ENCODE data around the gene ATP11B. TPM values are rescaled to one million over a fixed set of nuclear protein-coding genes. Genes with fewer than 3 reads are reported as not detected.

The ATP11B gene
- total and polyA plus RNA-seq, 2 donors (not counting 1 experiment from before 2014, with no cell fraction given): 34.9 to 77.8 TPM

GRCh38 chr3:182765287-182765686 lies 28.0 kb upstream of the ATP11B start:
- Histone ChIP-seq H3K27me3 (ENCODE audit: control insufficient read depth, insufficient read depth, low read length) (no peaks in the 10 kb centered on the region), H3K9ac (ENCODE audit: insufficient read depth, low read length) (no peak overlapping the region), H3K4me2 (ENCODE audit: extremely low read depth, insufficient read depth, low read length) (no peak overlapping the region), H3K9me3 (ENCODE audit: control insufficient read depth, insufficient read depth, low read depth, low read length) (no peaks in the 10 kb centered on the region), H3K36me3 (ENCODE audit: control insufficient read depth, insufficient read depth, low read length) (no peaks in the 10 kb centered on the region), H3K4me3 (replicated peaks in 1 of 4; ENCODE audit: control extremely low read depth in 1 of 4, insufficient read depth in 1 of 4, low read depth in 3 of 4, low read length in 4 of 4) (no peak overlapping the region), H4K20me1 (ENCODE audit: control insufficient read depth, extremely low read depth, insufficient read depth, low read length) (no peaks in the 10 kb centered on the region), H3K4me1 (ENCODE audit: control insufficient read depth, extremely low read depth, insufficient read depth, low read length) (no peaks in the 10 kb centered on the region), H3K79me2 (ENCODE audit: control insufficient read depth, insufficient read depth, low read length) (no peaks in the 10 kb centered on the region), H3K27ac (ENCODE audit: insufficient read depth, low read length) (no peak overlapping the region), H2AFZ (ENCODE audit: low read length) (no peak overlapping the region)
- TF ChIP-seq EZH2 (IDR thresholded peaks at IDR 0.05; ENCODE audit: low read length, missing control alignments) (no peak), CTCF (conservative IDR thresholded peaks at IDR 0.05 in 1 of 2, IDR thresholded peaks at IDR 0.05 in 1 of 2; ENCODE audit: low read depth in 1 of 2, low read length in 2 of 2) (no peak)
- no peak for DNase-seq (ENCODE audit: low read depth in 2 of 2)

- H3K27me3 ChIP-seq (ENCODE audit: control insufficient read depth, insufficient read depth, low read length): no peaks in the 10 kb centered on the region
- H3K4me3 ChIP-seq (replicated peaks in 1 of 4; ENCODE audit: control extremely low read depth in 1 of 4, insufficient read depth in 1 of 4, low read depth in 3 of 4, low read length in 4 of 4): no peak overlapping the region
- no peak overlapping the region for H3K27ac ChIP-seq (ENCODE audit: insufficient read depth, low read length)
- no peak overlapping the region for H2AFZ ChIP-seq (ENCODE audit: low read length)
- H3K9ac ChIP-seq (ENCODE audit: insufficient read depth, low read length): no peak overlapping the region
- no peak for DNase-seq (ENCODE audit: low read depth in 2 of 2)
- no peaks in the 10 kb centered on the region for H3K36me3 ChIP-seq (ENCODE audit: control insufficient read depth, insufficient read depth, low read length)
- no peaks in the 10 kb centered on the region for H4K20me1 ChIP-seq (ENCODE audit: control insufficient read depth, extremely low read depth, insufficient read depth, low read length)
- H3K4me1 ChIP-seq (ENCODE audit: control insufficient read depth, extremely low read depth, insufficient read depth, low read length): no peaks in the 10 kb centered on the region
- TF ChIP-seq EZH2 (IDR thresholded peaks at IDR 0.05; ENCODE audit: low read length, missing control alignments) (no peak), CTCF (conservative IDR thresholded peaks at IDR 0.05 in 1 of 2, IDR thresholded peaks at IDR 0.05 in 1 of 2; ENCODE audit: low read depth in 1 of 2, low read length in 2 of 2) (no peak)
- no peak overlapping the region for H3K4me2 ChIP-seq (ENCODE audit: extremely low read depth, insufficient read depth, low read length)
- H3K79me2 ChIP-seq (ENCODE audit: control insufficient read depth, insufficient read depth, low read length): no peaks in the 10 kb centered on the region
- no peaks in the 10 kb centered on the region for H3K9me3 ChIP-seq (ENCODE audit: control insufficient read depth, insufficient read depth, low read depth, low read length)
Measured at GRCh38 chr3:182766099-182766498, 27.2 kb upstream of the ATP11B start.

- no peak for DNase-seq (ENCODE audit: low read depth in 2 of 2)
- no peak overlapping the region for H3K4me3 ChIP-seq (replicated peaks in 1 of 4; ENCODE audit: control extremely low read depth in 1 of 4, insufficient read depth in 1 of 4, low read depth in 3 of 4, low read length in 4 of 4)
- H4K20me1 ChIP-seq (ENCODE audit: control insufficient read depth, extremely low read depth, insufficient read depth, low read length): no peaks in the 10 kb centered on the region
- no peak overlapping the region for H3K27ac ChIP-seq (ENCODE audit: insufficient read depth, low read length)
- no peak overlapping the region for H2AFZ ChIP-seq (ENCODE audit: low read length)
- H3K4me2 ChIP-seq (ENCODE audit: extremely low read depth, insufficient read depth, low read length): no peak overlapping the region
- no peaks in the 10 kb centered on the region for H3K36me3 ChIP-seq (ENCODE audit: control insufficient read depth, insufficient read depth, low read length)
- H3K9ac ChIP-seq (ENCODE audit: insufficient read depth, low read length): no peak overlapping the region
- no peaks in the 10 kb centered on the region for H3K4me1 ChIP-seq (ENCODE audit: control insufficient read depth, extremely low read depth, insufficient read depth, low read length)
- no peaks in the 10 kb centered on the region for H3K27me3 ChIP-seq (ENCODE audit: control insufficient read depth, insufficient read depth, low read length)
- TF ChIP-seq CTCF (conservative IDR thresholded peaks at IDR 0.05 in 1 of 2, IDR thresholded peaks at IDR 0.05 in 1 of 2; ENCODE audit: low read depth in 1 of 2, low read length in 2 of 2): no peak
- no peak for TF ChIP-seq EZH2 (IDR thresholded peaks at IDR 0.05; ENCODE audit: low read length, missing control alignments)
- no peaks in the 10 kb centered on the region for H3K79me2 ChIP-seq (ENCODE audit: control insufficient read depth, insufficient read depth, low read length)
- no peaks in the 10 kb centered on the region for H3K9me3 ChIP-seq (ENCODE audit: control insufficient read depth, insufficient read depth, low read depth, low read length)
Measured at GRCh38 chr3:182768413-182768812, 24.9 kb upstream of the ATP11B start.
